Mammary epithelial cell (primary cell): Measurements from ENCODE around the gene TRAF1.

Experiments
- CTCF ChIP-seq, 2 donors: IDR thresholded peaks in 1 of 2; conservative IDR thresholded peaks in 1 of 2; 2 replicates each; pipeline ENCODE4 v1.5.1; 2011 to 2012; ENCODE audit warnings: inconsistent platforms in 2 of 2, low read length in 2 of 2, mild to moderate bottlenecking in 2 of 2, control low read depth in 1 of 2, low read depth in 1 of 2; ENCODE audit not compliant: insufficient read depth in 1 of 2; ENCODE audit errors: extremely low read depth in 1 of 2
- EZH2 ChIP-seq: IDR thresholded peaks from 2 replicates; pipeline ENCODE4 v1.6.1; 2012; ENCODE audit warnings: low read length, inconsistent platforms, borderline replicate concordance

DNA sequence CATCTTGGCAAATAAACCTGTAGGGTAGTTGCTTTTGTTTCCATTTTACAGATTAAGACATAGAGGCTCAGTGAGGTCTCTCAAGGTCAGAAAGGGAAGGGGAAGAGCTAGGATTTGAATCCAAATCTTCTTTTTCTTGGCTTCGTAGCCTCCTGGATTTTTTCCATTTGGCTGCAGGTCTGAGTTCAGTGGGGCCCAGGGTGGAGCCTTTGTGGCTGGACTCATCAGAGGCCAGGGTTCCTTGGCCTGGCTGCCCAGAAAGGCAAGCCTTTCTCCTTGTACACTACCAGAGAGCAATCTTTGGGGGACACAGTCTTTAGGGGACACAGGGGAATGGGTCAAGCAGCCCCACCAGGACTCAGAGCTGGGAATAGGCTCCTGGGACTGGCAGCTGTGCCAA lies 10.5 kb upstream of the TRAF1 start:
- TF ChIP-seq CTCF (conservative IDR thresholded peaks at IDR 0.05 in 1 of 2, IDR thresholded peaks at IDR 0.05 in 1 of 2; ENCODE audit: extremely low read depth in 1 of 2, insufficient read depth in 1 of 2, low read depth in 1 of 2, low read length in 2 of 2) (no peak), EZH2 (no peak)
